OCI-LY3 (cell line): ENCODE measurements around the gene ASAP2.

Experiments used
- H2AFZ ChIP-seq: fragments of 200-600, 300-600 bp; shearing (Covaris generic); 2 replicates; pipeline ENCODE4 v1.6.0; 2014; ENCODE audit warnings: antibody characterized with exemption, low read depth, low read length
- H3K27ac ChIP-seq: fragments of 200-600, 300-600 bp; sonication (generic); 2 replicates; pipeline ENCODE4 v1.5.1; 2014; ENCODE audit warnings: mild to moderate bottlenecking, low read length, moderate library complexity, mixed read lengths
- H3K27me3 ChIP-seq: fragments of 200-600, 300-600 bp; sonication (generic); 2 replicates; pipeline ENCODE4 v1.6.1; 2014; ENCODE audit warnings: low read depth, low read length, mixed read lengths
- H3K36me3 ChIP-seq: fragments of 200-600, 300-600 bp; sonication (generic); replicated peaks from 2 replicates; pipeline ENCODE3; 2014; ENCODE audit warnings: low read depth, low read length, mixed read lengths
- H3K4me1 ChIP-seq: fragments of 300-600, 200-600 bp; sonication (generic); 2 replicates; pipeline ENCODE4 v1.6.1; 2014; ENCODE audit warnings: low read length, mixed read lengths
- H3K4me2 ChIP-seq: fragments of 200-600, 300-600 bp; sonication (generic); 2 replicates; pipeline ENCODE4 v1.6.1; 2014; ENCODE audit warnings: low read length, mixed read lengths
- H3K4me3 ChIP-seq: fragments of 300-600, 200-600 bp; sonication (generic); 2 replicates; pipeline ENCODE4 v1.5.1; 2014; ENCODE audit warnings: antibody characterized with exemption, mild to moderate bottlenecking, low read length, moderate library complexity
- H3K79me2 ChIP-seq: fragments of 300-600, 200-600 bp; shearing (Covaris generic); 2 replicates; pipeline ENCODE4 v1.6.1; 2014; ENCODE audit warnings: mild to moderate bottlenecking, low read length, mixed read lengths
- H3K9ac ChIP-seq: fragments of 300-600, 200-600 bp; shearing (Covaris generic); 2 replicates; pipeline ENCODE4 v1.6.0; 2014; ENCODE audit warnings: mild to moderate bottlenecking, low read length, moderate library complexity
- H3K9me3 ChIP-seq: fragments of 200-600, 300-600 bp; shearing (Covaris generic); 2 replicates; pipeline ENCODE4 v1.6.1; 2014; ENCODE audit warnings: low read length, mixed read lengths; ENCODE audit not compliant: insufficient read depth
- H4K20me1 ChIP-seq: fragments of 200-600, 300-600 bp; sonication (generic); 2 replicates; pipeline ENCODE4 v1.6.1; 2016; ENCODE audit warnings: low read length, mixed read lengths; ENCODE audit not compliant: insufficient read depth
- CTCF ChIP-seq: fragments of 200-600, 300-600 bp; sonication (generic); IDR thresholded peaks from 2 replicates; pipeline ENCODE4 v1.5.1; 2014; ENCODE audit warnings: antibody characterized with exemption, low read length, low read depth
- EZH2phosphoT487 ChIP-seq: fragments of 200-600 bp; shearing (Covaris generic); IDR thresholded peaks from 2 replicates; pipeline ENCODE4 v1.6.1; 2018; ENCODE audit warnings: antibody characterized with exemption, mixed run types, low read depth

Gene ASAP2

DNA sequence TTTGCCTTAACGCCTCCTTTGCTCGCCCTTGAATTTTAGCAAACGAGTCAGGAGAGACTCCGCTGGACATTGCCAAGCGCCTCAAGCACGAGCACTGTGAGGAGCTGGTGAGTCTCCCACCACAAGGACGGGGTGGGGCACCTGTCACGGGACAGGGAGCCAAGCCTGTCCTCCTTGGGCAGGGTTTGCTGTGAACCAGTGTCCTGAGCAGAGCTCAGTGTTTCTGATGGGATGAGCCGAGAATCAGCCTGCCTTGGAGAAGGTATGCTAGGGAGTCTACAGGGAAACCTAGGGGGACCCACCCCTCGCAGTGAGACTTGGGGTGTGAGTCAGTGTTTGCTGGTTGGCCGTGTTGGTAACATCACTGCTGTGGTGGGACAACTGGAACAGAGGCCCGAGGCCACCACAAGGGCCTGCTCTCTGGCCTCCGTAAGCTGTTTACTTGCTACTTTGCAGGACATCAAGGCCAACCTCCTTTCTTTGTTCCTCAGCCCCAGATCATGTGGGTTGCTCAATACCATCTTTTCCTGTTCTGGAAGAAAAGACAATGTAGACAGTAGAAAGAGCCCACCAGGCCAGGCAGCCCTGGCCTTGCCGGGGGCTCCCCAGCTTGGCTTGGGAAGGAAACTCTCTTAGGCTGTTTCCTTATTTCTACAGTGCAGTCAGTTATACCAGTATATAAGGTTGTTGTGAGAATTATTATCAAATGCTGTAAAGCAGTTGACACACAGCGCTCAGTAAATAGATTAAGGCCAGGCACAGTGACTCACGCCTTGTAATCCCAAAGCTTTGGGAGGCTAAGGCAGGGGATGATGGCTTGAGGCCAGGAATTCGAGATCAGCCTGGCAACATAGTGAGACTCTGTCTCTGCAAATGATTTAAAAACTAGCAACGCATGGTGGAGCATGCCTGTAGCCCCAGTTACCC lies 174.4 kb downstream of the ASAP2 start:
- Histone ChIP-seq H3K4me2 (no peak overlapping the region), H3K27me3 (peaks cover 12% of the 10 kb centered on the region), H3K79me2 (no peaks in the 10 kb centered on the region), H4K20me1 (no peaks in the 10 kb centered on the region), H3K4me3 (no peak overlapping the region), H3K9ac (no peak overlapping the region), H3K27ac (no peak overlapping the region), H3K36me3 (no peaks in the 10 kb centered on the region), H2AFZ (no peak overlapping the region), H3K4me1 (no peaks in the 10 kb centered on the region), H3K9me3 (no peaks in the 10 kb centered on the region)
- TF ChIP-seq EZH2phosphoT487 (no peak), CTCF (no peak)

- Histone ChIP-seq H3K79me2 (no peaks in the 10 kb centered on the region), H4K20me1 (no peaks in the 10 kb centered on the region), H3K4me2 (no peak overlapping the region), H3K9ac (no peak overlapping the region), H3K27ac (no peak overlapping the region), H3K36me3 (no peaks in the 10 kb centered on the region), H3K4me1 (no peaks in the 10 kb centered on the region), H2AFZ (no peak overlapping the region), H3K27me3 (no peaks in the 10 kb centered on the region), H3K4me3 (no peak overlapping the region), H3K9me3 (no peaks in the 10 kb centered on the region)
- TF ChIP-seq CTCF = no peak
- no peak for TF ChIP-seq EZH2phosphoT487
Observed at GRCh38 chr2:9382604-9383235, 176.1 kb downstream of the ASAP2 start.

DNA sequence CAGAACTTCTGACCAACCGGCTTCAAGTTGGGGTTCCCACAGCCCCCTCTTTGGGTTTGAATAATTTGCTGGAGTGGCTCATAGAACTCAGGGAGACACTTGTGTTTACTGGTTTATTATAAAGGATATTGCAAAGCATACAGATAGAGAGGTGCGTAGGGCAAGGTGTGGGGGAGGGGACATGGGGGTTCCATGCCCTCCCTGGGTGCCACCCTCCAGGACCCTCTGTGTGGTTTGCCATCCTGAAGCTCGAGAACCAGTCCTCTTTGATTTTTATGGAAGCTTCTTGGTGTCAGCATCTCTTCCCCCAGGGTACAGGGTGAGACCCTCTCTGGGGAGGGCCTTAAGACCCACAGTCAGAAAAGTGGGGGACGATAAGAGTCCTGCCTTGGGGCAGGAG lies 177.9 kb downstream of the ASAP2 start:
- H4K20me1 ChIP-seq = no peaks in the 10 kb centered on the region
- TF ChIP-seq CTCF (no peak), EZH2phosphoT487 (no peak)
- no peak overlapping the region for H3K27ac ChIP-seq
- no peak overlapping the region for H2AFZ ChIP-seq
- no peak overlapping the region for H3K9ac ChIP-seq
- H3K4me2 ChIP-seq = no peak overlapping the region
- H3K4me1 ChIP-seq = peaks cover 4% of the 10 kb centered on the region; the same call in 1 of the 2 replicates
- H3K4me3 ChIP-seq = no peak overlapping the region
- no peaks in the 10 kb centered on the region for H3K27me3 ChIP-seq
- H3K9me3 ChIP-seq = no peaks in the 10 kb centered on the region
- no peaks in the 10 kb centered on the region for H3K79me2 ChIP-seq
- no peaks in the 10 kb centered on the region for H3K36me3 ChIP-seq

GRCh38 chr2:9385841-9386240 lies 179.2 kb downstream of the ASAP2 start:
- Histone ChIP-seq H3K36me3 (no peaks in the 10 kb centered on the region), H3K79me2 (no peaks in the 10 kb centered on the region), H3K4me2 (no peak overlapping the region), H3K27ac (no peak overlapping the region), H3K9ac (no peak overlapping the region), H2AFZ (no peak overlapping the region), H3K27me3 (no peaks in the 10 kb centered on the region), H4K20me1 (no peaks in the 10 kb centered on the region), H3K9me3 (no peaks in the 10 kb centered on the region), H3K4me3 (no peak overlapping the region), H3K4me1 (peaks cover 5% of the 10 kb centered on the region; the same call in 1 of the 2 replicates)
- TF ChIP-seq EZH2phosphoT487 (no peak), CTCF (no peak)
